GM21825 (cell line): ENCODE results near the gene GAS2L2.

Experiments
- ATAC-seq: cut with Tn5 transposase; IDR thresholded peaks from one replicate; pipeline ENCODE4 v1.9.1; 2021; ENCODE audit warnings: mild to moderate bottlenecking, moderate library complexity; ENCODE audit not compliant: unreplicated experiment

GAS2L2 gene

GRCh38 chr17:35730400-35731005 is 22.5 kb downstream of the GAS2L2 start:
- no peak for ATAC-seq

- no peak for ATAC-seq
Observed at GRCh38 chr17:35729405-35729833, 23.6 kb downstream of the GAS2L2 start.

GRCh38 chr17:35728551-35728950 is 24.5 kb downstream of the GAS2L2 start:
- ATAC-seq = no peak

- no peak for ATAC-seq
Observed at GRCh38 chr17:35727635-35728034, 25.4 kb downstream of the GAS2L2 start.

- ATAC-seq = no peak
Observed at GRCh38 chr17:35726953-35727460, 26.0 kb downstream of the GAS2L2 start.

- ATAC-seq = no peak
Observed at GRCh38 chr17:35726127-35726952, 26.7 kb downstream of the GAS2L2 start.

GRCh38 chr17:35725802-35726126 is 27.3 kb downstream of the GAS2L2 start:
- ATAC-seq = no peak

GRCh38 chr17:35725058-35725457 is 28.0 kb downstream of the GAS2L2 start:
- no peak for ATAC-seq

GRCh38 chr17:35723735-35724134 is 29.3 kb downstream of the GAS2L2 start:
- no peak for ATAC-seq

- ATAC-seq = no peak
Observed at GRCh38 chr17:35717475-35717874, 35.6 kb downstream of the GAS2L2 start.

GRCh38 chr17:35716897-35717465 is 36.1 kb downstream of the GAS2L2 start:
- ATAC-seq = no peak

- no peak for ATAC-seq
Observed at GRCh38 chr17:35716173-35716572, 36.9 kb downstream of the GAS2L2 start.

- no peak for ATAC-seq
Observed at GRCh38 chr17:35715416-35715815, 37.6 kb downstream of the GAS2L2 start.

GRCh38 chr17:35714988-35715387 is 38.1 kb downstream of the GAS2L2 start:
- no peak for ATAC-seq

- no peak for ATAC-seq
Observed at GRCh38 chr17:35713069-35713728, 39.8 kb downstream of the GAS2L2 start.

- ATAC-seq = no peak
Observed at GRCh38 chr17:35710950-35711349, 42.1 kb downstream of the GAS2L2 start.

- no peak for ATAC-seq
Observed at GRCh38 chr17:35709874-35710273, 43.2 kb downstream of the GAS2L2 start.

- ATAC-seq = no peak
Observed at GRCh38 chr17:35708951-35709350, 44.1 kb downstream of the GAS2L2 start.

- no peak for ATAC-seq
Observed at GRCh38 chr17:35708149-35708548, 44.9 kb downstream of the GAS2L2 start.

GRCh38 chr17:35705705-35706104 is 47.3 kb downstream of the GAS2L2 start:
- ATAC-seq = no peak

GRCh38 chr17:35705230-35705629 is 47.8 kb downstream of the GAS2L2 start:
- ATAC-seq = no peak
